GM12801 (cell line): ENCODE results near the gene NEGR1.

Experiments used
- CTCF ChIP-seq: IDR thresholded peaks from one replicate; pipeline ENCODE4 v1.5.1; 2011; ENCODE audit warnings: control low read depth; ENCODE audit not compliant: insufficient read length; ENCODE audit errors: extremely low read depth

NEGR1 gene

GRCh38 chr1:71473331-71473730 lies 809.0 kb downstream of the NEGR1 start:
- no peak for TF ChIP-seq CTCF

GRCh38 chr1:71465093-71465492 lies 817.2 kb downstream of the NEGR1 start:
- no peak for TF ChIP-seq CTCF

- no peak for TF ChIP-seq CTCF
Measured at GRCh38 chr1:71464016-71464415, 818.3 kb downstream of the NEGR1 start.

GRCh38 chr1:71463144-71463543 lies 819.2 kb downstream of the NEGR1 start:
- no peak for TF ChIP-seq CTCF

GRCh38 chr1:71462247-71462646 lies 820.1 kb downstream of the NEGR1 start:
- TF ChIP-seq CTCF, result no peak

GRCh38 chr1:71461416-71461815 lies 820.9 kb downstream of the NEGR1 start:
- no peak for TF ChIP-seq CTCF

- no peak for TF ChIP-seq CTCF
Measured at GRCh38 chr1:71448444-71448843, 833.9 kb downstream of the NEGR1 start.

GRCh38 chr1:71438626-71439025 lies 843.7 kb downstream of the NEGR1 start:
- TF ChIP-seq CTCF, result no peak
